ENCODE data around the gene ZNF780A.

- no peak for TF ChIP-seq PATZ1 (CRISPR knock-in tag; IDR thresholded peaks at IDR 0.05; ENCODE audit: borderline replicate concordance)
- TF ChIP-seq ESRRG (CRISPR knock-in tag; IDR thresholded peaks at IDR 0.05), result no peak
- TF ChIP-seq SNAI2 (CRISPR knock-in tag; IDR thresholded peaks at IDR 0.05), result no peak
- no peak for TF ChIP-seq ZNF8 (CRISPR knock-in tag; IDR thresholded peaks at IDR 0.05)
- no peak for TF ChIP-seq BACH2 (CRISPR knock-in tag; IDR thresholded peaks at IDR 0.05; ENCODE audit: borderline replicate concordance)
- TF ChIP-seq, protein P1, sequence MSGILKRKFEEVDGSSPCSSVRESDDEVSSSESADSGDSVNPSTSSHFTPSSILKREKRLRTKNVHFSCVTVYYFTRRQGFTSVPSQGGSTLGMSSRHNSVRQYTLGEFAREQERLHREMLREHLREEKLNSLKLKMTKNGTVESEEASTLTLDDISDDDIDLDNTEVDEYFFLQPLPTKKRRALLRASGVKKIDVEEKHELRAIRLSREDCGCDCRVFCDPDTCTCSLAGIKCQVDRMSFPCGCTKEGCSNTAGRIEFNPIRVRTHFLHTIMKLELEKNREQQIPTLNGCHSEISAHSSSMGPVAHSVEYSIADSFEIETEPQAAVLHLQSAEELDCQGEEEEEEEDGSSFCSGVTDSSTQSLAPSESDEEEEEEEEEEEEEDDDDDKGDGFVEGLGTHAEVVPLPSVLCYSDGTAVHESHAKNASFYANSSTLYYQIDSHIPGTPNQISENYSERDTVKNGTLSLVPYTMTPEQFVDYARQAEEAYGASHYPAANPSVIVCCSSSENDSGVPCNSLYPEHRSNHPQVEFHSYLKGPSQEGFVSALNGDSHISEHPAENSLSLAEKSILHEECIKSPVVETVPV (CRISPR knock-in tag; IDR thresholded peaks at IDR 0.05), result no peak
- TF ChIP-seq, protein P2, sequence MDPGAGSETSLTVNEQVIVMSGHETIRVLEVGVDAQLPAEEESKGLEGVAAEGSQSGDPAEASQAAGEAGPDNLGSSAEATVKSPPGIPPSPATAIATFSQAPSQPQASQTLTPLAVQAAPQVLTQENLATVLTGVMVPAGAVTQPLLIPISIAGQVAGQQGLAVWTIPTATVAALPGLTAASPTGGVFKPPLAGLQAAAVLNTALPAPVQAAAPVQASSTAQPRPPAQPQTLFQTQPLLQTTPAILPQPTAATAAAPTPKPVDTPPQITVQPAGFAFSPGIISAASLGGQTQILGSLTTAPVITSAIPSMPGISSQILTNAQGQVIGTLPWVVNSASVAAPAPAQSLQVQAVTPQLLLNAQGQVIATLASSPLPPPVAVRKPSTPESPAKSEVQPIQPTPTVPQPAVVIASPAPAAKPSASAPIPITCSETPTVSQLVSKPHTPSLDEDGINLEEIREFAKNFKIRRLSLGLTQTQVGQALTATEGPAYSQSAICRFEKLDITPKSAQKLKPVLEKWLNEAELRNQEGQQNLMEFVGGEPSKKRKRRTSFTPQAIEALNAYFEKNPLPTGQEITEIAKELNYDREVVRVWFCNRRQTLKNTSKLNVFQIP (CRISPR knock-in tag; IDR thresholded peaks at IDR 0.05; ENCODE audit: borderline replicate concordance, low read depth), result no peak
Observed at GRCh38 chr19:40110570-40110969, 19.8 kb upstream of the ZNF780A start.

Measured in SK-N-SH treated with all-trans-retinoic acid at 6 μM for 48 hours (cell line).